Endothelial cell of umbilical vein (primary cell): ENCODE data around the gene MKLN1. TPM values are rescaled to one million over a fixed set of nuclear protein-coding genes. Genes with fewer than 3 reads are reported as not detected.

Experiments used
- BruUV-seq: library from RNA; stranded (reverse); fragments of 400-500 nt; replicated peaks from 2 replicates; lab custom pipeline; 2021; lab: Mats Ljungman, UMichigan
- CTCF ChIA-PET: fragments of 300-600, 350-600 bp; sonication (Branson Sonifier 250); formaldehyde crosslinking; loops from one replicate; lab custom pipeline; 2021; ENCODE audit warnings: antibody characterized with exemption, inconsistent platforms; lab: Charles Lee
- POLR2A ChIA-PET: fragments of 300-600, 350-600 bp; sonication (Branson Sonifier 250); formaldehyde crosslinking; loops from one replicate; lab custom pipeline; 2021; ENCODE audit warnings: antibody characterized with exemption, inconsistent platforms; lab: Charles Lee
- DNase-seq: peaks from one replicate; pipeline ENCODE4 v3.0.0-alpha.2; 2011; ENCODE audit warnings: low read depth, low spot score
- FAIRE-seq: peaks from 2 replicates; lab custom pipeline; 2011; peaks lifted over from hg19 to GRCh38; lab: Jason Lieb, UNC
- H2AFZ ChIP-seq: 2 replicates; pipeline ENCODE4 v1.6.0; 2012; ENCODE audit warnings: low read depth, low read length, control low read depth, inconsistent platforms
- H3K27ac ChIP-seq: 2 replicates; pipeline ENCODE4 v1.5.1; 2011; ENCODE audit warnings: low read depth, mild to moderate bottlenecking, control low read depth, low read length, moderate library complexity; ENCODE audit not compliant: insufficient read depth
- H3K27me3 ChIP-seq, 2 experiments: 2 replicates each; pipeline versions ENCODE4 v1.6.0 to v1.6.1; 2011; ENCODE audit warnings: low read length in 2 of 2, mixed read lengths in 1 of 2; ENCODE audit not compliant: control insufficient read depth in 2 of 2, insufficient read depth in 2 of 2
- H3K36me3 ChIP-seq, 2 experiments: 2 replicates in 1 of 2; 3 replicates in 1 of 2; pipeline ENCODE4 v1.5.1; 2011; ENCODE audit warnings: low read length in 2 of 2, mild to moderate bottlenecking in 1 of 2, moderate library complexity in 1 of 2; ENCODE audit not compliant: control insufficient read depth in 2 of 2, insufficient read depth in 2 of 2; ENCODE audit errors: extremely low read depth in 1 of 2
- H3K4me1 ChIP-seq: 3 replicates; pipeline ENCODE4 v1.5.1; 2011; ENCODE audit warnings: mild to moderate bottlenecking, low read length; ENCODE audit not compliant: control insufficient read depth, insufficient read depth; ENCODE audit errors: extremely low read depth
- H3K4me2 ChIP-seq: 2 replicates; pipeline ENCODE4 v1.6.1; 2011; ENCODE audit warnings: low read length, control low read depth, mixed read lengths; ENCODE audit not compliant: insufficient read depth
- H3K4me3 ChIP-seq, 3 experiments: fragments of 200-600 bp in 1 of 3; sonication (generic), shearing (Covaris generic) in 1 of 3; replicated peaks in 1 of 3; 2 replicates each; pipeline ENCODE4 v1.5.1; 2011 to 2016; ENCODE audit warnings: control low read depth in 3 of 3, low read length in 3 of 3, mild to moderate bottlenecking in 2 of 3, inconsistent platforms in 1 of 3, low read depth in 1 of 3, moderate library complexity in 1 of 3; ENCODE audit not compliant: insufficient read depth in 1 of 3
- H3K79me2 ChIP-seq: 2 replicates; pipeline ENCODE4 v1.6.0; 2012; ENCODE audit warnings: low read length, inconsistent platforms; ENCODE audit not compliant: control insufficient read depth, insufficient read depth
- H3K9ac ChIP-seq: replicated peaks from 2 replicates; pipeline ENCODE3; 2011; ENCODE audit warnings: low read length, control low read depth; ENCODE audit not compliant: insufficient read depth; ENCODE audit errors: extremely low read depth
- H3K9me1 ChIP-seq: replicated peaks from 3 replicates; pipeline ENCODE4 v1.6.0; 2011; ENCODE audit warnings: mild to moderate bottlenecking, low read length; ENCODE audit not compliant: control insufficient read depth, insufficient read depth; ENCODE audit errors: extremely low read depth
- H3K9me3 ChIP-seq: replicated peaks from 2 replicates; pipeline ENCODE4 v1.5.1; 2012; ENCODE audit warnings: low read length, inconsistent platforms; ENCODE audit not compliant: control insufficient read depth, insufficient read depth
- H4K20me1 ChIP-seq: replicated peaks from 2 replicates; pipeline ENCODE3; 2011; ENCODE audit warnings: mild to moderate bottlenecking, low read length; ENCODE audit not compliant: control insufficient read depth, insufficient read depth; ENCODE audit errors: extremely low read depth
- CTCF ChIP-seq, 2 donors: IDR thresholded peaks; 1 replicate in 1 of 2; 2 replicates in 1 of 2; pipeline ENCODE4 v1.5.1; 2011; ENCODE audit warnings: low read length in 2 of 2, mild to moderate bottlenecking in 2 of 2, moderate library complexity in 2 of 2, control low read depth in 1 of 2, inconsistent platforms in 1 of 2, low read depth in 1 of 2; ENCODE audit not compliant: insufficient read depth in 1 of 2; ENCODE audit errors: extremely low read depth in 1 of 2
- EZH2 ChIP-seq: IDR thresholded peaks from 2 replicates; pipeline ENCODE4 v1.6.1; 2012; ENCODE audit warnings: borderline replicate concordance, low read depth, mild to moderate bottlenecking, moderate library complexity, low read length, inconsistent platforms; ENCODE audit not compliant: severe bottlenecking
- FOS ChIP-seq: IDR thresholded peaks from 2 replicates; pipeline ENCODE4 v1.6.1; 2011; ENCODE audit warnings: mild to moderate bottlenecking, low read length, moderate library complexity, borderline replicate concordance; ENCODE audit not compliant: insufficient read depth
- GATA2 ChIP-seq: IDR thresholded peaks from 2 replicates; pipeline ENCODE4 v1.7.0; 2011; ENCODE audit warnings: low read depth, mild to moderate bottlenecking, moderate library complexity, mixed read lengths, low read length; ENCODE audit not compliant: insufficient read length, insufficient read depth
- JUN ChIP-seq: IDR thresholded peaks from 2 replicates; pipeline ENCODE4 v1.6.1; 2011; ENCODE audit warnings: borderline replicate concordance, low read depth; ENCODE audit not compliant: insufficient read length, insufficient read depth
- MAX ChIP-seq: IDR thresholded peaks from 2 replicates; pipeline ENCODE4 v1.6.1; 2011; ENCODE audit not compliant: insufficient read depth, insufficient read length
- MYC ChIP-seq: IDR thresholded peaks from one replicate; pipeline ENCODE4 v1.6.1; 2011; ENCODE audit warnings: mild to moderate bottlenecking, low read depth, low read length
- POLR2A ChIP-seq: IDR thresholded peaks from 2 replicates; pipeline ENCODE4 v1.6.1; 2012; ENCODE audit warnings: low read depth, mild to moderate bottlenecking, control low read depth, low read length
- POLR2AphosphoS5 ChIP-seq: IDR thresholded peaks from 2 replicates; pipeline ENCODE4 v1.6.1; 2012; ENCODE audit warnings: low read depth, mild to moderate bottlenecking, control low read depth, low read length, moderate library complexity; ENCODE audit not compliant: insufficient read depth
- dilution Hi-C: fragments of 300-500 bp; cut with MboI; formaldehyde crosslinking; loops from one replicate; pipeline ENCODE4 v1.15.0; 2019; ENCODE audit warnings: low sequenced_read_pairs; ENCODE audit not compliant: extremely low pct_ligation_motif_present
- intact Hi-C: fragments of 100-400 bp; cut with micrococcal nuclease; formaldehyde crosslinking; loops from one replicate; pipeline ENCODE4 v1.10.0; 2022
- polyA plus RNA-seq, 4 experiments: library from polyadenylated mRNA; depleted of rRNA in 3 of 4; stranded (reverse) in 3 of 4; unstranded in 1 of 4; fragments of >200 nt; gene quantifications; 2 replicates each; pipeline versions ENCODE4 v1.2.1 to v1.2.3, GENCODE V29; 2011 to 2012; ENCODE audit warnings: missing spikeins in 1 of 4
- total RNA-seq: library from RNA; stranded (reverse); gene quantifications from 2 replicates; pipeline ENCODE4 v1.2.3, GENCODE V29; 2021

The MKLN1 gene
- total and polyA plus RNA-seq, 2 donors (not counting 3 experiments of a cell fraction or from before 2014, with no cell fraction given) = 12.2 to 32.1 TPM

- ChIA-PET POLR2A (no interaction called here), CTCF (interaction anchor here (1.3 to 1.7 kb wide), 5 partner anchors 13 to 471 kb away, joined by 3 to 10 read pairs (median 5); no protein-coding TSS in a partner anchor)
- peak; percentile 66 for FAIRE-seq
- peaks cover 51% of the 10 kb centered on the region for H3K4me1 ChIP-seq
- H3K9ac ChIP-seq = peak overlapping the region; percentile 25
- no peaks in the 10 kb centered on the region for H3K9me1 ChIP-seq
- TF ChIP-seq POLR2AphosphoS5 (peak; percentile 1), CTCF (IDR thresholded peaks at IDR 0.05; ENCODE audit: extremely low read depth in 1 of 2, insufficient read depth in 1 of 2, low read depth in 1 of 2, low read length in 2 of 2) (peak; percentile 8 to 24), POLR2A (no peak), EZH2 (no peak), MAX (no peak), FOS (no peak), MYC (no peak), GATA2 (no peak), JUN (no peak)
- peak overlapping the region; percentile 74 for H3K27ac ChIP-seq
- no peaks in the 10 kb centered on the region for H3K27me3 ChIP-seq
- H4K20me1 ChIP-seq = no peaks in the 10 kb centered on the region
- H3K4me2 ChIP-seq = no peak overlapping the region
- DNase-seq = peak; percentile 89
- peaks cover 86% of the 10 kb centered on the region for H3K79me2 ChIP-seq
- BruUV-seq = no TSS peak
- dilution Hi-C loops = no loop called here
- intact Hi-C loops = loop anchor here (1.0 kb wide), 3 partner anchors 15 to 83 kb away; no protein-coding TSS in a partner anchor
- no peak overlapping the region for H3K4me3 ChIP-seq
- no peak overlapping the region for H2AFZ ChIP-seq
- no peaks in the 10 kb centered on the region for H3K36me3 ChIP-seq
- H3K9me3 ChIP-seq = no peaks in the 10 kb centered on the region
These were observed 213.0 kb downstream of the MKLN1 start for GRCh38 chr7:131540491-131541162.
